GM21619 (cell line): Measurements from ENCODE around the gene HIGD2A.
"Not testable (repeated sequence)": the region's sequence is repeated elsewhere in the genome, so short reads cannot be mapped to it uniquely, and the experiment has no call there.

ENCODE experiments used
- ATAC-seq: cut with Tn5 transposase; IDR thresholded peaks from one replicate; pipeline ENCODE4 v1.9.1; 2021; ENCODE audit not compliant: unreplicated experiment

The HIGD2A gene

GRCh38 chr5:176394096-176394495 is 5.5 kb downstream of the HIGD2A start:
- no peak for ATAC-seq

- no peak for ATAC-seq
Observed at GRCh38 chr5:176394881-176395675, 6.5 kb downstream of the HIGD2A start.

- no peak for ATAC-seq
Observed at GRCh38 chr5:176396330-176396729, 7.8 kb downstream of the HIGD2A start.

- no peak for ATAC-seq
Observed at GRCh38 chr5:176397736-176398420, 9.3 kb downstream of the HIGD2A start.

DNA sequence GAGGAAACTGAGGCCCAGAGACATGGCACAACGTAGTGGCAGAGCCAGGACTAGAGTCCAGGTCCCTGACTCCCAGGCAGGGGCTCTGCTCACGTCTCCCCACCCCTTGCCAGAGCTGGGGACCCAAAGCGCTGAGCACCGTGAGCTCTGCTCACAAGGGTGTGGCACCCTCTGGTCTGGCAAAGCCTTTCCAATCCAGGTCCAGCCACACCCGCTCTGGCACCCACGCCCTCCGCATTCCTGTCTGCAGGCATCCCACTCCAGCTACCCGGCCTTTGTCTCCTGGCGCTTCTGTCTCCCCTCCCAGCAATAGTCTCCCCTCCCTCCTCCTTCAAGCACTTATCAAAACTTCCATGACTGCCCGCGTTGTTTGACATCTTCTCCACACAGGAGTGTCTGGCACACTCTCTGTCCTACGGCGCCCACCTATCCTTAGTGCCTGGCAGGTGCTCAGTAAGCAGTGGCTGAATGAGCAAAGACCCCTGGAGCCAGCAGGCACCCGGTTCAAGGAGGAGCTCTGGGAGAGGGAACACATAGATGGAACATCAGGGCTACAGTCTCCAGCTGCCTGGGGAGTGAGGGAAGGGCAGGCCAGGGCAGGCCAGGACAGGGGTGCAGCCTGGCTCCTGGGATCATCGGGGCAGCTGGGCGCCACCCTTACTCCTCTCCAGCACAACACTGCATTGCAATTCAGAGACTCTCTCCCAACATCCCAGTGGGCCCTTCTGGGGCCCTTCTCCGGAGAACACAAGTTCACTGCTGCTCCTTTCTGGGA is 12.0 kb downstream of the HIGD2A start:
- ATAC-seq: no peak

- ATAC-seq: no peak
Observed at GRCh38 chr5:176401281-176402205, 13.0 kb downstream of the HIGD2A start.

DNA sequence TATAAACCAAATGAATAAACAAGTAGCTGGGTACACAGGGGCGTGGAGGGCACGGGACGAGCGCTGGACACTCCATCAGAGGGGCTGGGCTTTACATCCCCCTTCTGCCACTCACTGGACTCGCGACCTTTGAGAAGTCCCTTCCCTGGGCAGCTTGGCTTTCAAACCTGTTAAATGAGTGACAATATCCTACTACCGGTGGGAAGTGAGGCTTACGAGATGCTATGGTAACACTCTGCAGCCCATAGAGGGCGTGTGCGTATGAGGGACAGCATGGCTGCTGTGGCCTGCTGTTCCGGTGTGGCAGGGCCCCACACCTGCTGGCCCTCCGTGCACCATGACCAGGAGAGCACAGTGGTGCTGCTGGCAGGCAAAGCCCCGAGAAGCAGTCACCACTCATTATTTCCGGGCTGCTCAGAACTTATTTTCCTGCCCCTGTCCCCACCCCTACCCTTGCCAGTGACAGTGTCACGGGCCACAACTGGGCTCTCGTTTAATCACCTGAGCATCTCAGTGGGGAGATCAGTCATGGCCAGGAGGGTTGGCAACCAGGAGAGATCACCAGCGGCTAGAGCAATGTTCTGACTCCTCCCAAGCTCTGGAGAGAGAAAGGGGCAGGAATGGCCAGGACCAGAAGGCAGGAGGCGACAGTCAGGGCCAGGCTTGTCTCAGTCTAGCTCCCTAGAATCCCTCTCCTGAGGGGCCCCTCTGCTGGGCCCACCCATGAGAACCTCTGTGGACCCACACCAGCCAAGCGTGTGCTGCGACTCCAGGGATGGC is 17.3 kb downstream of the HIGD2A start:
- no peak for ATAC-seq

GRCh38 chr5:176406436-176407052 is 18.0 kb downstream of the HIGD2A start:
- no peak for ATAC-seq

DNA sequence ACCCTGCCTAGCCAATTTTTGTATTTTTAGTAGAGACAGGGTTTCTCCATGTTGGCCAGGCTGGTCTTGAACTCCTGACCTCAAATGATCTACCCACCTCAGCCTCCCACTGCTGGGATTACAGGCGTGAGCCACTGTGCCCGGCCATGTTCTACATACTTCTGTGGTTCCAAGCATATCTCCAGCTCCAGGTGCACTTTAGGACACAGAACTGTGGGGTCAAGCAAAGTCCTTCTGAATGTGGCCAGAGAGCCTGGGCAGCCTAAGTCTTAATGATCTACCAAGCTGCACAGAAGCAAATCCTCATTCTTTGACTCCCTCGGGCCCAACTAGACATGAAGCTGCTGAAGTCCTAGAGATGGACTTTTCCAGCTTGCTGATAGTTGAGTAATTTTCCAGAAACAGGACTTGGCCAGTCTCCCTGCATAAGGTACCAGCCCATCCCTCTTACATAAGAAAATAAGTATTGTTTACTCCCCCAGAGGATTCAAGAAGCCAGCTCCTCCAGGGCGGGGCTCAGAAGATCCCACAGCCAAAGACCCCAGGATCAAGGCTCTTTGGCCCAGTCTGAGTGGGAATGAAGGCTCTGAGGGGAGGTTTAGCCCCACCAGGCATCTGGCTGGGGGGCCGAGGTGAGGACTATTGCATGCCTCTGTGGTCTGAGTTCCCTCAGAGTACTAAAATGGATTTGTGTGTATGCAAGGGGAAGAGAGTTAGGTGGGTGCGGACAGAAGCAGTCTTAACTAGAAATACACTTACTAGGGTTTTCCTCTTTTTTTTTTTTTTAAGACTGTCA is 19.1 kb downstream of the HIGD2A start:
- ATAC-seq: no peak

GRCh38 chr5:176408252-176408573 is 19.7 kb downstream of the HIGD2A start:
- not testable (repeated sequence) for ATAC-seq

GRCh38 chr5:176408590-176408989 is 20.0 kb downstream of the HIGD2A start:
- ATAC-seq: no peak

GRCh38 chr5:176409765-176410164 is 21.2 kb downstream of the HIGD2A start:
- no peak for ATAC-seq

DNA sequence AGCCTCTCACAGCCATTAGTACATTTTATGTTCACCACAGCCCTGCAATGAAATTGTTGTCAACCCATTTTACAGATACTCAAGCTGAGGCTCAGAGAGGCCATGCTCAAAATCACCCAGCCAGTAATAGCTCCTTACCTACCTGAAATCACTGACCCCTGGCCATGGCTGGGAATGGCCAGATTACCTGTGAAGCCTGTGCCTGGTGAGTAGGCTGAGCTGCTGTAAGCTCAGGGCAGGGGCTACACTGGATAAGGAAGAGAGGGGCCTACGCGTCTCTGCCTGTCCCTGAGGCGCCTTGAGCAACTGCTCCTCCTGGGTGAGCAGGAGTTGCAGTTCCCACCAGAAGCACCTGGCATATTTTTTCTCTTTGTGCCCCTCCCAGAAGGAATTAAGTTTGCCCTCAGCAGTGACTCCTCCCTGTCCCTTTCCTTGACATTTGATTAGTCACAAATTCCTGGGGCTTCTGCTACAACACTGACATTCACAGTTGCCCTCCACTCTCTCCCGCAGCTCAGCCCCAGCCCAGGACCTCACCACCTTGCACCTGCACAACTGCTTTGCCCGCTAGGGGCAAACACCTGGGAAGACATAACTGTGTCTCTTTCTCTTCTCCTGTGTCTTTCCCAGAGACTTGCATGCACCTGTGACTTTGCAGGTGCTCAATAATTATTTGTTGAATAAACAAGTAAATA is 22.1 kb downstream of the HIGD2A start:
- no peak for ATAC-seq

DNA sequence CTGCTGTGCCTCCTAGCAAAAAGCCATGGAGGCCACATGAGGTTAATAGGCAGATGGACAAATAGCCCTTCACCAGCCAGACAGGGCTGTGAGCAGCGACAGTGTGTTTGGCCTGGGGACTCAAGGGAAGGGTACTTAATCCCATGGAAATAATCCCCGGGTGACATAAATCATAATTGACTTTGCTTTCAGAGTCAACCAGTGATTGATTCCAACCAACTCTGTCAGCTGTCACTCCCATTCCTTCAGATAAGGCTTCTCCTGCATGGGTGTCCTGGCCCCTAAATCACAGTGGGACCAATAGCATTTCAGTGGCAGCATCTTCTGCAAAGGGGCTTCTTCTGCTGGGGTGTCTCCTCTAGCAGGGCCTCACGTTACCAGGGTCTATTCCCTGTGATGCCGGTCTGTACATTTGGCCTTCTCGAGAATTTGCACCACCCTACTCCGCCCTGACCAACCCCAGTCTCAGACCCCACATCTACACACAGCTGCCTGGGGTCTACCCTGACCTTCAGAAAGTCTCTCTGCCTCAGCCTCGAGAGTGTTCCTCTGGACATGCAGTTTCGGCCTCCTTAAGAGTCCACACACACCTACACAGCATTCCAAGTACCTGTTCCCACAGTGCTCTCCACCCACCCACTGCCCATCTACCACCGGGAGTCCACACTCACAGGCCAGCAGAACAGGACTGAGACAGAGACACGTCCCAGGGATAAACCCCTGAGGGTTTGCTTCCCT is 24.1 kb downstream of the HIGD2A start:
- ATAC-seq: no peak

- no peak for ATAC-seq
Observed at GRCh38 chr5:176413255-176413565, 24.7 kb downstream of the HIGD2A start.

GRCh38 chr5:176413709-176414191 is 25.2 kb downstream of the HIGD2A start:
- ATAC-seq: no peak

- no peak for ATAC-seq
Observed at GRCh38 chr5:176414704-176415103, 26.2 kb downstream of the HIGD2A start.
